Measurements from ENCODE around the gene ABL1.
"Not testable (repeated sequence)": the region's sequence is repeated elsewhere in the genome, so short reads cannot be mapped to it uniquely, and the experiment has no call there.

ABL1 gene

GRCh38 chr9:130901498-130902203, 66.6 kb downstream of the ABL1 start:
- DNase-seq (ENCODE audit: low read depth in 2 of 2, low spot score in 1 of 2): no peak

GRCh38 chr9:130902204-130903185, 67.4 kb downstream of the ABL1 start:
- no peak for DNase-seq (ENCODE audit: low read depth in 2 of 2, low spot score in 1 of 2)

GRCh38 chr9:130903194-130904069, 68.4 kb downstream of the ABL1 start:
- no peak for DNase-seq (ENCODE audit: low read depth in 2 of 2, low spot score in 1 of 2)

GRCh38 chr9:130904070-130905044, 69.3 kb downstream of the ABL1 start:
- no peak for DNase-seq (ENCODE audit: low read depth in 2 of 2, low spot score in 1 of 2)

- DNase-seq (ENCODE audit: low read depth in 2 of 2, low spot score in 1 of 2): no peak
These were observed 70.3 kb downstream of the ABL1 start for GRCh38 chr9:130905125-130905901.

- no peak for DNase-seq (ENCODE audit: low read depth in 2 of 2, low spot score in 1 of 2)
These were observed 71.1 kb downstream of the ABL1 start for GRCh38 chr9:130905902-130906734.

- no peak for DNase-seq (ENCODE audit: low read depth in 2 of 2, low spot score in 1 of 2)
These were observed 71.8 kb downstream of the ABL1 start for GRCh38 chr9:130906735-130907416.

GRCh38 chr9:130908146-130908877, 73.3 kb downstream of the ABL1 start:
- DNase-seq (ENCODE audit: low read depth in 2 of 2, low spot score in 1 of 2): no peak

- no peak for DNase-seq (ENCODE audit: low read depth in 2 of 2, low spot score in 1 of 2)
These were observed 73.9 kb downstream of the ABL1 start for GRCh38 chr9:130908878-130909355.

GRCh38 chr9:130910041-130910440, 75.0 kb downstream of the ABL1 start:
- not testable (repeated sequence) for DNase-seq (ENCODE audit: low read depth in 2 of 2, low spot score in 1 of 2)

GRCh38 chr9:130910670-130911069, 75.6 kb downstream of the ABL1 start:
- not testable (repeated sequence) for DNase-seq (ENCODE audit: low read depth in 2 of 2, low spot score in 1 of 2)

GRCh38 chr9:130911254-130912049, 76.4 kb downstream of the ABL1 start:
- no peak for DNase-seq (ENCODE audit: low read depth in 2 of 2, low spot score in 1 of 2)

- DNase-seq (ENCODE audit: low read depth in 2 of 2, low spot score in 1 of 2): no peak
These were observed 78.0 kb downstream of the ABL1 start for GRCh38 chr9:130912932-130913598.

- DNase-seq (ENCODE audit: low read depth in 2 of 2, low spot score in 1 of 2): no peak
These were observed 78.8 kb downstream of the ABL1 start for GRCh38 chr9:130913599-130914416.
